ENCODE data around the gene PLEKHG5. TPM values are rescaled to one million over a fixed set of nuclear protein-coding genes. Genes with fewer than 3 reads are reported as not detected.

Gene PLEKHG5
- polyA plus RNA-seq, 3 donors: 0.03 TPM; not detected in 2

- Mint-ChIP-seq H3K4me1 (peaks cover 3% of the 10 kb centered on the region), H3K9me3 (peaks cover 0 to 6% (median 0%) of the 10 kb centered on the region in 7 donors), H3K27me3 (ENCODE audit: low read depth in 3 of 3) (peaks cover 46 to 72% (median 60%) of the 10 kb centered on the region in 3 donors), H3K36me3 (no peaks in the 10 kb centered on the region), H3K27ac (peak overlapping the region in 1 of 7 donors; percentile 67), H3K4me3 (peak overlapping the region in 1 of 2 donors; percentile 59)
- Histone ChIP-seq H3K36me3 (replicated peaks in 1 of 2; ENCODE audit: control insufficient read depth in 1 of 2, insufficient read depth in 2 of 2, low read length in 2 of 2) (no peaks in the 10 kb centered on the region), H3K79me2 (ENCODE audit: insufficient read depth, low read length) (no peaks in the 10 kb centered on the region), H3K9me3 (replicated peaks in 1 of 2; ENCODE audit: control insufficient read depth in 1 of 2, insufficient read depth in 1 of 2, low read length in 2 of 2) (no peaks in the 10 kb centered on the region), H2AFZ (ENCODE audit: insufficient read depth, low read depth, low read length, poor library complexity, severe bottlenecking) (no peak overlapping the region), H3K4me2 (replicated peaks; ENCODE audit: extremely low read depth, low read length, poor library complexity, severe bottlenecking) (no peak overlapping the region), H3K9ac (ENCODE audit: insufficient read depth, low read length, poor library complexity, severe bottlenecking) (no peak overlapping the region), H3K4me3 (replicated peaks in 1 of 3; ENCODE audit: low read depth in 2 of 3, low read length in 3 of 3) (no peak overlapping the region), H3K27me3 (ENCODE audit: control insufficient read depth in 2 of 2, insufficient read depth in 2 of 2, low read length in 2 of 2) (peaks cover 2 to 54% of the 10 kb centered on the region in 2 donors), H3K27ac (ENCODE audit: low read depth in 1 of 2, low read length in 2 of 2) (no peak overlapping the region), H3K4me1 (ENCODE audit: control insufficient read depth in 1 of 2, insufficient read depth in 2 of 2, low read length in 2 of 2) (no peaks in the 10 kb centered on the region), H4K20me1 (ENCODE audit: insufficient read depth, low read length) (no peaks in the 10 kb centered on the region)
- WGBS (ENCODE audit: insufficient coverage): 95% methylated on average over 34 of the region's 40 CpGs
- intact Hi-C loops (cut with micrococcal nuclease): no loop called here
- no peak for DNase-seq
- no peak for TF ChIP-seq CTCF (IDR thresholded peaks at IDR 0.05)
Measured at GRCh38 chr1:6461051-6461530, 30.4 kb downstream of the PLEKHG5 start.

- peaks cover 50 to 72% (median 61%) of the 10 kb centered on the region in 3 donors for H3K27me3 Mint-ChIP-seq (ENCODE audit: low read depth in 3 of 3)
- Histone ChIP-seq H3K27ac (ENCODE audit: low read depth in 1 of 2, low read length in 2 of 2) (no peak overlapping the region), H3K4me2 (replicated peaks; ENCODE audit: extremely low read depth, low read length, poor library complexity, severe bottlenecking) (no peak overlapping the region), H3K27me3 (ENCODE audit: control insufficient read depth in 2 of 2, insufficient read depth in 2 of 2, low read length in 2 of 2) (peaks cover 2 to 55% of the 10 kb centered on the region in 2 donors), H3K36me3 (replicated peaks in 1 of 2; ENCODE audit: control insufficient read depth in 1 of 2, insufficient read depth in 2 of 2, low read length in 2 of 2) (no peaks in the 10 kb centered on the region), H3K4me3 (replicated peaks in 1 of 3; ENCODE audit: low read depth in 2 of 3, low read length in 3 of 3) (no peak overlapping the region), H3K9me3 (replicated peaks in 1 of 2; ENCODE audit: control insufficient read depth in 1 of 2, insufficient read depth in 1 of 2, low read length in 2 of 2) (no peaks in the 10 kb centered on the region), H3K79me2 (ENCODE audit: insufficient read depth, low read length) (no peaks in the 10 kb centered on the region), H2AFZ (ENCODE audit: insufficient read depth, low read depth, low read length, poor library complexity, severe bottlenecking) (no peak overlapping the region), H3K9ac (ENCODE audit: insufficient read depth, low read length, poor library complexity, severe bottlenecking) (no peak overlapping the region), H3K4me1 (ENCODE audit: control insufficient read depth in 1 of 2, insufficient read depth in 2 of 2, low read length in 2 of 2) (no peaks in the 10 kb centered on the region), H4K20me1 (ENCODE audit: insufficient read depth, low read length) (no peaks in the 10 kb centered on the region)
- H3K27ac Mint-ChIP-seq: peak overlapping the region in 1 of 7 donors; percentile 67
- no peak for DNase-seq
- intact Hi-C loops (cut with micrococcal nuclease): no loop called here
- H3K36me3 Mint-ChIP-seq: no peaks in the 10 kb centered on the region
- WGBS (ENCODE audit: insufficient coverage): 44% methylated on average over 24 of the region's 39 CpGs
- H3K4me1 Mint-ChIP-seq: peaks cover under 1% of the 10 kb centered on the region
- no peak for TF ChIP-seq CTCF (IDR thresholded peaks at IDR 0.05)
- peak overlapping the region in 1 of 2 donors; percentile 59 for H3K4me3 Mint-ChIP-seq
- H3K9me3 Mint-ChIP-seq: peaks cover 0 to 3% (median 0%) of the 10 kb centered on the region in 7 donors
Measured at GRCh38 chr1:6460301-6461050, 31.0 kb downstream of the PLEKHG5 start.

Data from CD14-positive monocyte (primary cell).